BJ (cell line): ENCODE results near the gene ST3GAL3. TPM values are rescaled to one million over a fixed set of nuclear protein-coding genes. Genes with fewer than 3 reads are reported as not detected.

Experiments used
- CTCF ChIA-PET: fragments of 350-600 bp; formaldehyde crosslinking; extraction: SDS; loops from one replicate; lab custom pipeline; 2021; ENCODE audit warnings: antibody characterized with exemption, inconsistent platforms; lab: Yijun Ruan, JAX
- POLR2A ChIA-PET: fragments of 300-600 bp; sonication (Branson Sonifier 250); formaldehyde crosslinking; extraction: SDS; loops from one replicate; lab custom pipeline; 2021; ENCODE audit warnings: antibody characterized with exemption; lab: Charles Lee
- DNase-seq: peaks from one replicate; pipeline ENCODE4 v3.0.0-alpha.2; 2011; ENCODE audit warnings: low read depth
- H3K27me3 ChIP-seq: 2 replicates; pipeline ENCODE4 v1.6.0; 2011; ENCODE audit warnings: low read length; ENCODE audit not compliant: control insufficient read depth, insufficient read depth
- H3K36me3 ChIP-seq: 2 replicates; pipeline ENCODE4 v1.5.1; 2011; ENCODE audit warnings: low read length; ENCODE audit not compliant: control insufficient read depth, insufficient read depth
- H3K4me3 ChIP-seq: 2 replicates; pipeline ENCODE4 v1.5.1; 2011; ENCODE audit warnings: low read depth, mild to moderate bottlenecking, control low read depth, low read length
- polyA plus RNA-seq: library from polyadenylated mRNA; depleted of rRNA; stranded (reverse); fragments of >200 nt; gene quantifications from 2 replicates; pipeline ENCODE4 v1.2.3, GENCODE V29; 2011
- TF ChIP-seq, protein P1 (sequence below): IDR thresholded peaks from 2 replicates; pipeline ENCODE4 v1.5.1; 2011; ENCODE audit warnings: low read depth, mild to moderate bottlenecking, control low read depth, inconsistent platforms, low read length, moderate library complexity; ENCODE audit not compliant: insufficient read depth

ST3GAL3 gene
- polyA plus RNA-seq, 1 experiment, result 24.2 TPM

GRCh38 chr1:43956234-43956633 is 248.9 kb downstream of the ST3GAL3 start:
- DNase-seq, result no peak
- no peaks in the 10 kb centered on the region for H3K27me3 ChIP-seq
- no peak overlapping the region for H3K4me3 ChIP-seq
- POLR2A ChIA-PET, result no interaction called here
- CTCF ChIA-PET, result interaction anchor here (0.6 to 1.9 kb wide), 2 partner anchors 22 to 780 kb away, joined by 3 to 8 read pairs; no protein-coding TSS in a partner anchor
- TF ChIP-seq, protein P1, sequence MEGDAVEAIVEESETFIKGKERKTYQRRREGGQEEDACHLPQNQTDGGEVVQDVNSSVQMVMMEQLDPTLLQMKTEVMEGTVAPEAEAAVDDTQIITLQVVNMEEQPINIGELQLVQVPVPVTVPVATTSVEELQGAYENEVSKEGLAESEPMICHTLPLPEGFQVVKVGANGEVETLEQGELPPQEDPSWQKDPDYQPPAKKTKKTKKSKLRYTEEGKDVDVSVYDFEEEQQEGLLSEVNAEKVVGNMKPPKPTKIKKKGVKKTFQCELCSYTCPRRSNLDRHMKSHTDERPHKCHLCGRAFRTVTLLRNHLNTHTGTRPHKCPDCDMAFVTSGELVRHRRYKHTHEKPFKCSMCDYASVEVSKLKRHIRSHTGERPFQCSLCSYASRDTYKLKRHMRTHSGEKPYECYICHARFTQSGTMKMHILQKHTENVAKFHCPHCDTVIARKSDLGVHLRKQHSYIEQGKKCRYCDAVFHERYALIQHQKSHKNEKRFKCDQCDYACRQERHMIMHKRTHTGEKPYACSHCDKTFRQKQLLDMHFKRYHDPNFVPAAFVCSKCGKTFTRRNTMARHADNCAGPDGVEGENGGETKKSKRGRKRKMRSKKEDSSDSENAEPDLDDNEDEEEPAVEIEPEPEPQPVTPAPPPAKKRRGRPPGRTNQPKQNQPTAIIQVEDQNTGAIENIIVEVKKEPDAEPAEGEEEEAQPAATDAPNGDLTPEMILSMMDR, result no peak
- H3K36me3 ChIP-seq, result peaks cover 18% of the 10 kb centered on the region

DNA sequence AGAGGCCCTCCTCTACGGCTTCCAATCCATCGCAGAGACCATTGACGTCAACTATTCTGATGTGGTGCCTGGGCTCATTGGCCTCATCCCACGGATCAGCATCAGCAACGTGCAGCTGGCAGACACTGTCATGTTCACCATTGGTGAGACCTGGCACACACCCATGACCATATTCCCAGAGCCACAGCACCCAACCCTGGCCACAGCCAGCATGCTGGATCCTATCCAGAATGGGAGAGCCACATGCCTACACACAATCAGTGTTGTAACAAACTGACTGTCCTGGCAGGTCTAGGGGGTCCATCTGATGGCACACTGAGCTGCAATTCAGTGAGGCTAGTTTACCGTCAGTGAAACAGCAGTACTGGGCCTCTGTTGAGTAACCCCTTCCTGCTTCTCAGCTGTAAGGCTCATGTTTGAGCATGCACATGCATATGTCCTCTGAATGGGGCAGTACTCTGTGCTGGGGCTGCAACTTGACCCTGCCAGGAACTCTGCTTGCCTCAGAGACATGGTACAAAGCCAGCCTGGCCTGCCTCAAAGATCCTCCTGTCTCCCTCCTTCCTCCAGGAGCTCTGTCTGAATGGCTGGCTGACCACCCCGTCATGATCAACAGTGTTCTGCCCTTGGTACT is 250.2 kb downstream of the ST3GAL3 start:
- no peak for DNase-seq
- H3K27me3 ChIP-seq, result no peaks in the 10 kb centered on the region
- peaks cover 22% of the 10 kb centered on the region for H3K36me3 ChIP-seq
- ChIA-PET POLR2A (no interaction called here), CTCF (interaction anchor here (0.6 to 0.8 kb wide), 3 partner anchors 23 to 254 kb away, joined by 3 read pairs; no protein-coding TSS in a partner anchor)
- TF ChIP-seq, protein P1, result no peak
- no peak overlapping the region for H3K4me3 ChIP-seq

DNA sequence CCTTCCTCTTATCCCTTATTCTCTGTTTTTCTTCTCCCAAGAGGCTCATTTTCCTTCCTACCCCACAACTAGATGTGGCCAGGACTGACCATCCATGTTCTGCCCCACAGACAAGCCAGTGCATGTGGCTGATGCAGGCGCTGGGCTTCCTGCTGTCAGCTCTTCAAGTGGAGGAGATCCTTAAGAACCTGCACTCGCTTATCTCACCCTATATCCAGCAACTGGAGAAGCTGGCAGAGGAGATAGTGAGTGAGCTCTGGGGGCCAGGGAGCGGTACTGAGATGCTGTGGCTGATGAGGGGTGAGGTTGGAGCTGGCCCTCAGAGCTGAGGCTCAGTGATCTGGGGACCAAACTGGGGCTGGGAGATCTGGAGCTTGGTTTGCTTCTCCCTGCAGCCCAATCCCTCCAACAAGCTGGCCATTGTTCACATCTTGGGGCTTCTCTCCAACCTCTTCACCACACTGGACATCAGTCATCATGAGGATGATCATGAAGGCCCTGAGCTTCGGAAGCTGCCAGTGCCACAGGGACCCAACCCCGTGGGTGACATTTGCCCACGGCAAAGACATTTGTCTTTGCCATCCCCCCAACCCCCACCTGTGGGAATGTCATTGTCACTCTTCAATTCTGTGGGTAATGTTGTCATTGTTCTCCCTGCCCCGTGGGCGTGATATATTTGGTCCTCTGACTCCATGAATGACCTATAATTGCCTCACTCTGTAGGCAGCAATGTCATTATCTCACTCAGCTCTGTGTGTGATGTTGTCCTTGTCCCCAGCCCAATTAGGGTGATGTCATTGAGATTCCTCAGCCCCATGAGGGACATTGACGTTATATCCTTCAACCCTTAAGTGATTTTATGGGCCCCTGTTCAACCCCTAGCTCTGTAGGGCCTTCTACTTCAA is 251.3 kb downstream of the ST3GAL3 start:
- TF ChIP-seq, protein P1, result no peak
- Histone ChIP-seq H3K36me3 (peaks cover 22% of the 10 kb centered on the region), H3K4me3 (no peak overlapping the region), H3K27me3 (no peaks in the 10 kb centered on the region)
- CTCF ChIA-PET, result interaction anchor here (0.9 to 1.7 kb wide), 4 partner anchors 11 to 90 kb away, joined by 3 to 5 read pairs (median 4); partner anchors contain the start of genes DPH2 and IPO13
- DNase-seq, result no peak
- POLR2A ChIA-PET, result no interaction called here

DNA sequence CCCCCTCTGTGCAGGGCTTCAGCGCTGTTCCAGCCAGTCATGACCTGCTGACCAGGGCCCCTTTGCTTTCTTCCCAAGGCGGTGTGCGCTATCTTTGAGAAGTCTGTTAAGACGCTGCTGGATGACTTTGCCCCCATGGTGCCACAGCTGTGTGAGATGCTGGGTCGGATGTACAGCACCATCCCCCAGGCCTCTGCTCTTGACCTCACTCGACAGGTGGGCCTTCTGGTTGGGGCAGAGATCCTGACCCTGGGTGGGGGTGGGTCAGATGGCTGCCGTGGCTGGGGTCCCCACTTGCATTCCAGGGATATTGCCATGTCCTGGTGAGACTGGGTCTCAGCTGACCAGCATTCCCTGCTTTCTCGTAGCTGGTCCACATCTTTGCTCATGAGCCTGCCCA is 253.5 kb downstream of the ST3GAL3 start:
- peaks cover 25% of the 10 kb centered on the region for H3K36me3 ChIP-seq
- POLR2A ChIA-PET, result no interaction called here
- no peak for DNase-seq
- TF ChIP-seq, protein P1, result no peak
- CTCF ChIA-PET, result no interaction called here
- H3K27me3 ChIP-seq, result no peaks in the 10 kb centered on the region
- H3K4me3 ChIP-seq, result no peak overlapping the region

DNA sequence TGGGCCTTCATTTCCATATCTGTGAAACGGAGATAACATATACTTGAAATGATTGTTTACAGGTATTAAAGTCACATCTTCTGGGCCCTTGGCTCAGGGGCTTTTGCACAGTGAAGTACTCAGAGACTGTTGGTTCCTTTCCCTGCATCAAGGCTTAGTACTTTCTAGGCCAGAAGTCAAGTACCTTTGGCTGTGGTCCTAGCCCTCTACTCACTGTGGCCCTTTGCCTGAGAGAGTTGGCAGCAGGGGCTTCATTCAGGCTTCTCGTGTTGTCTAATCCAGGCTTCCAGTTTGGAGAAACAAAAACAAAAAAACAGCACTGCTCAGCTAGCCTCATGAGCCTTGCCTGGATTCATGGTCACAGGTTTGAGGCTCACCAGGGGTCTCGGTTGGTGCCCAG is 254.4 kb downstream of the ST3GAL3 start:
- CTCF ChIA-PET, result no interaction called here
- Histone ChIP-seq H3K4me3 (no peak overlapping the region), H3K36me3 (peaks cover 25% of the 10 kb centered on the region), H3K27me3 (no peaks in the 10 kb centered on the region)
- POLR2A ChIA-PET, result no interaction called here
- DNase-seq, result no peak
- TF ChIP-seq, protein P1, result no peak
